ENCODE data around the gene FGGY.

FGGY gene

DNA sequence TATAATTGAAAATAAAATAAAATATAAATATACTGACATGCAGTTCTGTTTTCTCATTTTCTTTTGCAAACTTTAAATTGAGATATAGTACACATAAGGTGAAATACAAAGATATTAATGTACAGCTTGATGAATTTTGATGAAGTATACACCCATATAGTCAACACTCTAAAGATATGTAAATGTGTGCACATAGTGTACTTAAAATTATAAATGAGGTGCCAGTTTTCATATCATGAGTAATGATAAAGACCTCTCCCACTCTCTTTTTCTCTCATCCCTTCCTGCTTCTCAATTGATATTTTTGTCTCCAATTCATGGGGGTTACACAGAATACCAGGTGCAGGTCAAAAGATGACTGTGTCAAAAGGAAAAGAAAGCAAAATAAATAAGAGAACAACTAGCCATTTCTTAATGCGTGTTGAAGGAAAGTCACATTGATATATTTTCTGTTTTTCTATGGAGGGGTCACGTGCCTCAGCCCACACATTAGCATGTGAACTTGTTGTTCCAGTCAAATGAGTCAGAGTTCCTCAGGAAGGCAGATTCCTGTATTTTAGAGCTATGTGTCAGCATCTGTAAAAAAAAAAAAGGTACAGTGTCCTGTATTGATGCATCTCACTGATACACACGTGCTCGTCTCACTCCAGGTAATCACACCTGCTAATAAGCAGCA, 453.6 kb downstream of the FGGY start:
- no peak for DNase-seq

DNA sequence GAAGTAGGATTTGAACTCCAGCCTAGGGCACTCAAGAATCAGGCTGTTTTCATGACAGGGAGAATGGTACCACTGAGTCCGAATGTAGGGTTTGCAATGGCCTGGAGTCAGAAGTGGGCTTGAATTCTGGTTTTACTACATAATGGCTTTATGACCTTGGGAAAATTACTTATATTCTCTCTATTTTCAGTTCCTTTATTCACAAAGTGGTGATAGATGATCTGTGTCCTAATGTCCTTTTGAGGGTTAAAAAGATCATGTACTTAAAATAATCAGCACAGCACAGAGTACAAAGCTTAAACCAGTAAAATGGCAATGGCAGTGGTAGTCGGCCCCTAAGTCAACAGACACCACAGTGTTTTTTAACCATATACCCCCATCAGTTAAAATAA, 454.1 kb downstream of the FGGY start:
- DNase-seq: no peak

DNA sequence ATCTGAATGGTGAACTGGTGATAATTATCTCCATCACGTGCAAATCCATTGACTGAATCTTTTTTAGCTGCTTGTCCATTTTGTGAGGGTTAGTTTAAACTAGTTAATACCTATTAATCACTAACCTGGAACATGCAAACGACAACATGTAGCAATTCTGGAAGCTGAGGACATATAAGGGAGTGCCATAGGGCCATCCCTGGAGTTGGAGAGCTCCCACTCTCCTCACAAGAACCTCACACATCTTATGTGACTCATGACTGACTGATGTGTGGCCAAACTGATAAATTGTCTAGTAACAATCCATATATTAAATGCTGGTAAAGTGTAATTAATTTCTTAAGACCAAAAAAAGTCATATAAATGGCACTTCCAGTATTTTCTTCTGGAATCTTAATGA, 454.9 kb downstream of the FGGY start:
- no peak for DNase-seq

DNA sequence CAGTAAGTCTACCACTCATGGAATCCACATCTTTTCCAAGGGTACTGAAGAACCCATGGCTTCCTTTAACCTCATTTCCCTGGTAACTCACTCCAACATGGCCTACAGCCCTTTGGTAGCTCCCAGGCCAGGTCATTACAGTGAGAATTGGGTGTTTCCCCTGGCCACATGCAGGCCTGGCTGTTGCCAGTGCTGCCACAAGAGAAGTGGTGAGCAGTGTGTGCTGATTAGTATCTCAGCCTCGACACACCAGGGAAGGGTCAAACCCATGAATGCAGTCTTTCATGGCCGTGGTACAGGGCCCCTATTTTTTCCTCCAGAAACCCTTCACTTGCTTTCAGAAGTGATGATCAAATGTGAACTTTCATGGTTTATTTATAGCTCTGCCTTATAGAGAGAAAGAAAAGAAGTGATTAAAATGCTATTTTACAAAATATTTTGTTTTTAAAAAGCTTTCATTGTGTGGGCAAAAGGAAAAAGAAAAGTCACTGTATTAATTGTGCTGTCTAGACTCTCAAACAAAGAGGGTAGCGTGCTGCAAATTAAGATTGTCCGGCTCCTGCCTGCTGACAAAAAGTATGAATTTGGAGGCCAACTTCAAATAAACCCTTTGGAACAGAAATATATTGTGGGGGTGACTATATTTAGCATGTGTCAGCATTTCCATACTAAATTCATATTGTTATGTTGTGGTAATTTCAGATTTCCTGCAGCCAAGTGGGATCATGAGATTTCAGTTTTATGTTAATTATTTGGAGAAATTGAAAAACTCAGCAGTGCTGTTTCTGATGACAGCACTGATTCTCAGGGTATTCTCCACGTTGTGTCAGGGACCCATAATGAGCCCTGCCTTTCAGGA, 455.9 kb downstream of the FGGY start:
- no peak for DNase-seq

DNA sequence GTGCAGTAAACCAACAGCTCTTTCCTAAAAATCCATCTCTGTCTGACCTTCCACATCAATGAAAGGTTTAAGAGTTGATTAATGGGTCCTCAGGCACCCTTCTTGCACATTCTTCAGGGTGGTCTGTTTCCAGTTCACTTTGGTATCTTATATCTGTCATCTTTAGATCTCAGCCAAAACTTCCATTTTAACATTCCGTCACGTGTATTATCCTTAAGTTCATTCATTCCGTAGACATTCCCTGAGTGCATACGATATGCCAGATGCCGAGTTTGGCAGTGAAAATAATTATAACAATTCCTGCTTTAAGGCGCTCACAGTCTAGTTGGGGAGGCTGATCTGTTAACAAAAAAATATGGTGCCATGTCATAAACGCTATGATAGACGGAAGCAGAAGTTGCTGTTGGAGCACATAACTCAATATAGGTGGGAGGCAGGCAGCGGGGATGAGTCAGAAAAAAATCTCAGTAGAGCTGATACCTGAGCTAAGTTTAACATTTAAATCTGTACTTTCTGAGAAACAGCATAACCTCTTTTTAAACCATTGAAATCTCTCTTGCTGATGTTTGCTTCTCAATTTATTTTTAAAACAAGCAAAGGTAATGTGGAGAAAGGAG, 458.3 kb downstream of the FGGY start:
- DNase-seq: no peak

DNA sequence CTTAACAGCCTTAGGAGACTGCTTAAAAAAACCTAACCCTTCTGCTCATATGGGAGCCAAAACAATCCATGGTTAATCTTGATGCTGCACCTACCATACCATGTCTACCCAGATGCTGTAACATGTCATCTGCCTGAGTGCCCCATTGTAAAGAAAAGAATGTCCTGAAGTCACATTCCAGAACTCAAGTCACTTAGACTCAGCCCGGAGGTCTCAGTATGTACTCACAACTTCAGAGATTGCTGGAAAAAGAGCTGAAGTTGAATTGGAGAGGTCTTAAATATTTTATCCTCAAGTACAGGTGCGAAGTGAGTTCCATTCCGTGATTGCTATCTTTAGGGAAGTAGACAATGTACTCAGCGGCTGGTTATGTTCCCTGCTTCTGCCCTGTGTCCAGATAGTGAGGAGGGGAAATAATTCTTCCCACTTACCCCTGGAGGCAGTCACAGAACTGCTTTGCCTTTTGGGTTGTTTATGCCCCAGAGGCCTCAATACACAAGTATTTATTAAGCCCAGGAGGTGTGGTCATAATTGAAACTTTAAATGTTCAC, 460.4 kb downstream of the FGGY start:
- no peak for DNase-seq

DNA sequence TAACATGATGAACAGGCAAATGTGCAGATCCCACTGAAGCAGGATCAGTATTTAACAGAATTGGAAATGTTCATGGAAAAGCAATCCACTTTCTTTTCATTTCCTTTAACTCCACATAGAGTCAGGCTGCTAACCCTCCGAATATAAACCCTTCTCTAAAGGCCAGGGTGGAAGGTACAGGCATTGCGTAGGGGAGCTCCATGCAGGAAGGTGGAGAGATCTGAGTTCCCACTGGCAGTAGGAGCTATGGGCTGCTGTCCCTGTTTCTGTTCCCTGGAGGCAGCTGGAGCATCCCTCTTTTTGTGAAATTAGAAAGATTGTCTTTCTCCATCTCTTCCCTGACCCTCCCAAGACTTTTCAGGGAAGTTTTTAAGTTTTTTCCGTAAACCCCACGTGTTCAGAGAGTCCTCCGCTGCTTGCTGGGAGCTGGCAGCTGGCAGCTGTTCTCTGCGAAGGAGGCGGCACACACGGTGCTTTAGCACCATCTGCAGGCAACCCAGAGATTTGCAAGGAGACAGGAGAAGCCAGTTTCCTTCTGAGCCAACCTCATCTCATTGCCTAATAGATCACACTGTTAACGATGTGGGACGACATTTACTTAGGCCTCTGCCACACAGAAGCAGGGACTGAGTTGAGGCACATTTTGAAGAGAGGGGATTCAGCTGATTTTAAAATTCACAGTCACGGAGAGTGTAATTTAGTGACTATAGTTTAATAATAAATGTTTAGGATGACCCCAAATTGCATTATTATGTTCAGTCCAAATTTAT, 462.4 kb downstream of the FGGY start:
- peak; percentile 12 to 62 (median 50) for DNase-seq

DNA sequence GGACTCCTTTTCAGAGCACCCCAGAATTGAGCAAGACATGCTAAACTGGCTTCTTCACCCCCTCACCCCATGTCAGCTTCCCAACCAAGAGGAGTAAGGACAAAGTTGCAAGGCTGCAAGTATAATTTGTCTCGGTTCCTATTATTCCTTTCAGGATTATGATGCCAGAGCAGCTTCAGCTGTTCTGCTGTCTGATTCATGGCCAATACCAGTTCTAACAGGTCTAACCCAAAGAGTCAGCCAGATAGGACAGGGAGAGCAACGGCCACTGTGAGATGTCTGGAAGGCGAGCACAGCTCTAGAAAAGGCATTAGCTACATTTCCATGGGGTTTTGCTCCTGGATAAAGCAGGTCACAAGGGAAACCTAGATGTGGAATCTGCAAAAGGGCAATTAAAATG, 464.5 kb downstream of the FGGY start:
- no peak for DNase-seq

DNA sequence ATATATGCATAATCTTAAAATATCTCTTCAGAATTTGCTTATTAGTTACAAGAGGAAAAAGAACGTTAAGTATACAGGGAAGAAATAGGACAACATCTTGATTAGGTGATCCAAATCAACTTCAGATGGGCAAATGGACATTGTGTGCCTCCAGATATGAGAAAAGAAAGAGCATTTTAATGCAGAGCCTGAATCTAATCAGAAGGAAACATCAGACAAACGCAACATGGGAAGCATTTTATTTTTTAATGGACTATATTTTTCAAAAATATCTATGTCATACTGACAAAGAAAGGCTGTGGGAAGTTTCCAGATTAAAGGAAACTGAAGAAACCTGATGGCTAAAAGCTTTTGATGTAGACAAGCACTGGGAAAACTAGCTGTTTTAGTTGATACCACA, 466.5 kb downstream of the FGGY start:
- no peak for DNase-seq

DNA sequence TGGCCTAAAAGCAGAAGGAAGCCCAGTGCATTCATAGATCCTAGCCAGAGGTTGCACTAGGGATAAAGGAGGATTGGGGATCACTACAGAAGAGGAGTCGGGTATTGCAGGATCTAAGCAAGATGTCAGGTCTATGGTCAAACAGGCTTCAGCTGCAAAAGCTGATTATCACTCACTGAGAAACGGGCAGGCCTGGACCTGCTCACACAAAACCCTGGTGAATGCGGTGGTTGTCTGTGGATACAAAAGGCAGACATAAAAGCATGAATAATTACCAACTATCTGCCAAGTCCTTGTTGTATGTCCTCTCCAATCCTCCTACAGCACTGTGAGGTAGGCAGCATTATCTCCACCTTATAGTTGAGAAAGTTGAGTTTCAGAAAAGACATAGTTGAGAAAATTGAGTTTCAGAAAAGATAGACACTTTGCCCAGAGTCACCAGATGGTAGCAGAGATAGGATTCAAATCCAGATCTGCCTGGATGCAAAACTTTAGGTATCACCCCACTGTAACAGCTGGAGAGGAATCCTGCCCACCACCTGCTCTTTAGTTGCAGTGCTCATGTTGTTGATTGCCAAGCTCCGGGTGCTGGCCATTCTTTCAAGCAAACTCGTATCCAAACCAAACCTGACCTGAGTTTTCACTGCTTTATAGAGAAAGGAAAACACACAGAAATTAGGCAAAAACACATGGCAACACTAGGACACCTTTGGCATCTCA, 468.3 kb downstream of the FGGY start:
- DNase-seq: no peak

DNA sequence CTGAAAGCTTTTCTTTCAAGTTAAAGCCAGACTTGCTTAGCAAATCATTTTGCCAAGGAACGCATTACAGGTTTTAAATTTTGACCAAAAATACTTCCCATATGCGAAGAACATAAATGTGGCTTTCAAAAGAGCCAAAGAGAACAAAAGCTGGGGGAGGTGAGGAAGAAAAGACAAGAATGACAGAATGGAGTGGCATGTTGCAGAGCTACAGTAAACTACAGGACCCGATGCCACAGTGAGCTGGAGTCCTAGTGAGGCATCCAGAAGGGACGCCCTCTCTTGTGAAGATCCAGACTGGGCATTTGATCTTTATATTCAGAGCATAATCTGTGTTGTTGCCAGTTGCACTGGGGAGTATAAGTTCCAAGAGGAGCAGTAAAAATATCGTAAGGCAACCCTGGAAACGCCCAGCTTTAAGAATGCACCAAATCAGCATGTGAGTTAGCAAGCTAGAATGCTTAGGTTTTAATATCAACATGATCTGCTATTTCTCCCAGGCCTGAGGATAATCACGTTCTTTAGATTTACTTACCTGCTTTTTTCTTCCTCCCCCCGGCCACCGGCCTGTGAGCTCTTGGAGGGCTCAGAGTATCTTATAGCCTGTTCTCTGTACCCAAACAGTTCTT, 469.4 kb downstream of the FGGY start:
- DNase-seq: no peak

DNA sequence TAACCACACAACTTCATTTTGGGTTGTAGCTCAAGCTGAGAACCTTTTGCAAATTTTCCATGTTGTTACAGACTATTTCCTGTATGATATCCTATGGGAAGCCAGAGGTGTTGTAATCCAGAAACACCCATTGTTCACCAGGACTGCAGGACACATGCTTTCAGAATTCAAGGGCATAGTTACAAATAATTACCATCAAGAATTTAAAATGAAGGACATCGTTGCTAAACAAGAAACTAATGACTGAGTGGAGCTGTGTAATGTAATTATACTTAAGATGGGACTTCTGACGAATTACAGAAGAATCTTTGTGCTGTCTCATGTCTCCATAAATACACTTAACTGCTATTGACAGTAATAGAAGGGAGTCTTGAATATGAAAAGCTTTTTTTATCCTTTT, 470.2 kb downstream of the FGGY start:
- DNase-seq: no peak

DNA sequence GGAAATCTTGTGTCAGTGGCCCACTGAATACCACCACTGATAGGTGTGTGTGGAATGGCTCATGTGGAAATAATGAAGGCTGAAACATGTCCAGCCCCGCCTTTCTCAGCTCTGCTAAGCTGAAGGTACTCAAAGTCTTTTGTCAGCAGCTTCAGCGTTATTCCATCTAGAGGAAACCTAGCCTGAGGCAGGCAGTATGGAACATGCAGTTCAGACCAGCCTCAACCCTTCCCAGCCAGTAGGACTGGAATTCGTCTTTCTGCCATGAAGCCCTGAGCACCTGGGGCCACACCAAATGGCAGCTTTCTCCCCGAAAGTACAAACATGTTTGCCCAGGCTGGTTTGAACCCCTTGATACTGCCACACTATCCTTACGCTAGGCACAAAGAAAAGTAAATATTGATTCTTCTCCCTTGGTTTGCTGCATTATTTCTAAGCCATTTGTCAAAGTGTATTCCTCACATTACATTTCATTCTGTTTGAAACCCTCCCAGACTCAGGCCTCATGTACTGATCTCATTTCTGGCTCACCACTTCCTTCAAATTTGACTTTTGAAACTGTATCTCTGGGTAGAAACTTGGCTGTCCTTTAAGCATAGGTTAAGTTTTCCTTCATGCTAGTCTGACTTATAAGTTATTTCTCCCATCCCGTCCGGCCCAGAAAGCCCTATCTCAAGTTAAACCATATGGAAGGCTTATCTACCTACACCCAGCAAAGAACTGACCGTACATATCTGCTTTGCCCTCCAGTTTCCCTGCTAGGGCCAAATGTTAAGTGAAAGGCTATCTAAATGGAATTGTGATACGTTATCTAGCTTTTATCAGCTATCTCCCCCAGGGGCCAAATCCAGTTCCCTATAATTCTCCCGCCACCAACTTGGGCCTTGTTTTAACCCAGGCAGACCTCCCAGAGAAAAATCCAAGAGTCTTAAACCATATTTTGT, 472.2 kb downstream of the FGGY start:
- no peak for DNase-seq

DNA sequence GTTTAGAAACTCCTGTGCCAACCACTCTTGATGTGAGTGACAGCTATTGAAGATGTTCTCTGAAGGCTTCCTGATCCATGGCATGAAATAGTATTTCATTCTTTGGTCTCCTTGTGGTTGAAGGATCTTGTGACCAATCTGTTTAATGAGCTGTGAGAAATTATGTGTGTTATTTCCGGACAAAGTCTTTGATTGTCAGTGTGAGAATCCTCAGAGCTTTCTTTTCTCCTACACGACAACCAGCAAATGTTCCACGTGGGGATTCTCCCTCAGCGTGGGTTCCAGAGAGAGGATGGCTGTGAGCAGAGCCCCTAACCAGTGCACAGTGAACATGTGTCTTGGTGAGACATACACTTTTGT, 472.8 kb downstream of the FGGY start:
- DNase-seq: no peak

DNA sequence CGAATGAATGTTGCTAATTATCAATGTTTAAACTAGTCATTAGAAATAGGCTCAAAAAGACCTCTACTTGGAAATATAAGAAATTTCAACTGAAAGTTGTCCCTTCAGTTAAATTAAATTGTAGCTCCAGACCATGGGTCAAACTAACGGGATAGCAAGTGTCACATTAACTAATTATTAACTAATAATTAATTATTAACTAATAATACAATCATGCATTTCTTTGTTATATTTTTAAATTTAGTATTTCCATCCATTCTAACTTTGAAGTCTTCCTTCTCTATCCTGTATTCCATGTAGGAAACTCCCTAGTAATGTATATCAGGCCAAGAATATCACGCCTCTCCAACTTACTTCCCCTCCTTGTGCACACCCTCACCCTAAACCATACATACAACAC, 474.5 kb downstream of the FGGY start:
- no peak for DNase-seq

DNA sequence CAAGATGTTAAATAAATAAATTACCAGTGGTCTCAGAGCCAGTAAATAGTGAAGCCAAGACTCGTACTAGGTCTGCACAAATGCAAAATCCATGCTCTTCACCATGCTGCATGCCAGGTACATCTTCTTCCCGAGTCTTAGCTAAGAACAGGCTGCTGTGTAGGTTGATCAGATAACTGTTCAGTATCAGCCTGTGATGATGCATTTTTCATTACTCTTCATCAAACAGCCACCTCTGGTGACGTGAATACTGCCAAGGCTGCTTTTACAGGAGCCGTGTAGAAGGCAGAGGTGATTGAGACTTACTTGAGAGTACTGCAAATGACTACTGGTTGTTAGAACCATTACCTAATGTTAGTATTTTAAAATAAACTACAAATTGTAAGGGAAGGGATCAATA, 478.6 kb downstream of the FGGY start:
- no peak for DNase-seq

DNA sequence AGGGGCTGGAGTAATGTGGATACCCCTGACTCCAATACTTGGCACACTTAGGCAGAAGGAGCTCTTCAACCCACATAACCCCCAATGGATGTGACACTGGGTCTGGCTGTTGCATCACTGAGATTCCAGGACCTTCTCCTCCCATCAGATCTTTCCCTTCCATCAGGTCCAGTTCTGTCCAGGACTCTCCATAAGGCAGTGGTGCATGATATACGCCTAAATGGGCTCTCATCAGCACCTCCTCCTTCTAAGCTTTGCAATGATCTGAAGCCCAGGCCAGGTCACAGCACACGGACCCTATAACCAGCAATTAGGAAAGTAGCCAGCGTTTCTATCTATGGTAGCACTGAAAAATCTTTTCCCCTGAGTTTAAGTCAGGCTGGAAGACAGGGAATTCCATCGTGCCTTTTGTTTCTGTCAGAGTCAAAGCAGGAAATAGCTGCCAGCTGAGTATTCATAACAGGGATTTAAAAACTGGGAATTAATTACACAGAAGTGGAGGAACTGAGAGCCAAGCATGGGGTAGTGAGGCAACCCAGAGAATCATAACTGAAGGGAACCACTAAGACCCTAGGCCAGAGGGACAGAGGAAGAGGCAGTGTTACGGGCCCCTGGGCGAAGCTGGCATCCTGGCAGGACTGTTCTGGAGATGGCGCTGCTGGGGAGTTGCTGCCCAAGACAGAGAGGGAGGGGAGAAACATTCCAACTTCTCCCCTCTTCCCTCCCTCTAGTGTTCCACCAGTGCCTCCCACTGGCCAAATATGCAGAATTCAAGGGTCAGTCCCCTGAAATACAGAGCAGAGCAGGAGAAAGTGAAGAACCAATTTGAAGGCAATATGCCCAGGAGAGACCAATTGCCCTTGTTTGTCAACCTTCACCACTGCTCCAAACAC, 480.3 kb downstream of the FGGY start:
- DNase-seq: no peak

DNA sequence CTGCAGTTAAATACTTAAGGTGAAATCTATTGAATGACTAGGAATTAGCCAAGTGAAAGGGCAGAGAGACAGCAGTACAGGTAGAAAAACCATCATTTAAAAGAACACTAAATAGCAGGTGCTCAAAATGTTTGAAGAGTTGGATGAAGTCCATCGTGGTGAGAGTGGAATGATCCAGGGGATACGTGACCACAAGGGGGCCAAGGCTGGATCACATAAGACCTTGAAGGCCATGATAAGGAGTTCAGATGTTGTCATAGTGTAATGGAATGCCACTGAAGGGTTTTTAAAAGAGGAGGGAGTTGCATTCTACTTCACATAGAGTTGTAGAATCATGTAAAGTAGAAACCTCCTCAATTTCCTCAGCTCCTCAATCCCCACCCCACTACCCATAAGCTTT, 483.1 kb downstream of the FGGY start:
- no peak for DNase-seq

DNA sequence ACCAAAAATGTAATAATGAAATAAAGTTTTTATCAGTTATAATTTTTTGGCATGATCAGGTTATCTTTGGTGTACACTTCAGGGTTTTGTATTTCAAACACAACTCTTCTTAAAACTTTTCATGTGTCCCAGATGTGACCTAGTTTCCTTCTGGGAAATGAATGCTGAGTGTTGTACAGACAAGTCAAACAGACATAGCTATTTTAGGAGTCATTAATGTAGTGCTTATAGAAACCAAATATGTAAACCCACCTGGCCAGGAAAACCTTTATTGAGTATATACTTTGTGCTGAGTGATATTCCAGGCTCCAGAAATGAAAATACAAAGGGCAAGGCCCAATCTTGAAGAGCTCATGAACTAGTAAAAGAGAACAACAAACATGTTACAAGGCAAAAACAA, 491.9 kb downstream of the FGGY start:
- DNase-seq: no peak

DNA sequence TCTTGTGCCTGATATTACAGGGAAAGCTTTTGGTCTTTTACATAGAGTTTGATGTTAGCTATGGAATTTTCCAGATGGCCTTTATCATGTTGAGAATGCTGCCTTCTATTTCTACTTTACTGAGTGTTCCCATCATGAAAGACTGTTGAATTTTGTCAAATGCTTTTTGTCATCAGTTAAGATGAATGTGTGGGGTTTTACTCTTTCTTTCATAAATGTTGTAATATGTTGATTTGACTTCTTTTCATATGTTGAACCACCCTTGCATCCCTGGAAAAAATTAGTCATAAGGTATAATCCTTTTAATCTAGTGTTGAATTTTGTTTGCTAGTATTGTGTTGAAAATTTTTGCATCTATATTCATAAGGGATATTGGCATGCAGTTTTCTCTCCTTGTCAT, 501.7 kb downstream of the FGGY start:
- no peak for DNase-seq
